ENCODE results near the gene RTN4IP1.

The RTN4IP1 gene

GRCh38 chr6:106629103-106629858 lies at the start of gene RTN4IP1, which contains the start of gene QRSL1:
RTN4IP1 (minus strand) TSS chr6:106629498; CDS start chr6:106629021, 477 bp downstream.
QRSL1 (plus strand) TSS chr6:106629578; CDS start chr6:106629682, 104 bp downstream.
- peak; percentile 79 for DNase-seq (ENCODE audit: low read depth)

- DNase-seq (ENCODE audit: low read depth): no peak
These were observed 48.0 kb upstream of the RTN4IP1 start for GRCh38 chr6:106677282-106677681.

- no peak for DNase-seq (ENCODE audit: low read depth)
These were observed 45.4 kb upstream of the RTN4IP1 start for GRCh38 chr6:106674541-106675229.

GRCh38 chr6:106671651-106672050 lies 42.4 kb upstream of the RTN4IP1 start:
- DNase-seq (ENCODE audit: low read depth): no peak

- DNase-seq (ENCODE audit: low read depth): no peak
These were observed 40.9 kb upstream of the RTN4IP1 start for GRCh38 chr6:106670236-106670635.

GRCh38 chr6:106667022-106667402 lies 37.7 kb upstream of the RTN4IP1 start:
- no peak for DNase-seq (ENCODE audit: low read depth)

GRCh38 chr6:106666282-106667021 lies 37.2 kb upstream of the RTN4IP1 start:
- DNase-seq (ENCODE audit: low read depth): no peak

- no peak for DNase-seq (ENCODE audit: low read depth)
These were observed 33.2 kb upstream of the RTN4IP1 start for GRCh38 chr6:106662458-106662857.

GRCh38 chr6:106659859-106660258 lies 30.6 kb upstream of the RTN4IP1 start:
- no peak for DNase-seq (ENCODE audit: low read depth)

- no peak for DNase-seq (ENCODE audit: low read depth)
These were observed 29.2 kb upstream of the RTN4IP1 start for GRCh38 chr6:106658469-106658868.

- DNase-seq (ENCODE audit: low read depth): no peak
These were observed 19.5 kb upstream of the RTN4IP1 start for GRCh38 chr6:106648651-106649308.

- DNase-seq (ENCODE audit: low read depth): no peak
These were observed 13.8 kb upstream of the RTN4IP1 start for GRCh38 chr6:106643061-106643460.

GRCh38 chr6:106642476-106642875 lies 13.2 kb upstream of the RTN4IP1 start:
- DNase-seq (ENCODE audit: low read depth): no peak

GRCh38 chr6:106639812-106640211 lies 10.5 kb upstream of the RTN4IP1 start:
- no peak for DNase-seq (ENCODE audit: low read depth)

- DNase-seq (ENCODE audit: low read depth): no peak
These were observed 8.5 kb upstream of the RTN4IP1 start for GRCh38 chr6:106637717-106638341.

GRCh38 chr6:106637051-106637716 lies 7.9 kb upstream of the RTN4IP1 start:
- DNase-seq (ENCODE audit: low read depth): no peak

GRCh38 chr6:106634565-106634964 lies 5.3 kb upstream of the RTN4IP1 start:
- no peak for DNase-seq (ENCODE audit: low read depth)

- DNase-seq (ENCODE audit: low read depth): no peak
These were observed 2.0 kb upstream of the RTN4IP1 start for GRCh38 chr6:106631346-106631745.

- no peak for DNase-seq (ENCODE audit: low read depth)
These were observed 1.1 kb upstream of the RTN4IP1 start for GRCh38 chr6:106630366-106630765.

GRCh38 chr6:106629859-106630163 lies 513 bp upstream of the RTN4IP1 start:
- DNase-seq (ENCODE audit: low read depth): no peak

GRCh38 chr6:106628658-106629102 lies 618 bp downstream of the RTN4IP1 start:
- DNase-seq (ENCODE audit: low read depth): no peak
